Measurements from ENCODE around the gene FGF22.
"Not testable (repeated sequence)": the region's sequence is repeated elsewhere in the genome, so short reads cannot be mapped to it uniquely, and the experiment has no call there.

The FGF22 gene

DNA sequence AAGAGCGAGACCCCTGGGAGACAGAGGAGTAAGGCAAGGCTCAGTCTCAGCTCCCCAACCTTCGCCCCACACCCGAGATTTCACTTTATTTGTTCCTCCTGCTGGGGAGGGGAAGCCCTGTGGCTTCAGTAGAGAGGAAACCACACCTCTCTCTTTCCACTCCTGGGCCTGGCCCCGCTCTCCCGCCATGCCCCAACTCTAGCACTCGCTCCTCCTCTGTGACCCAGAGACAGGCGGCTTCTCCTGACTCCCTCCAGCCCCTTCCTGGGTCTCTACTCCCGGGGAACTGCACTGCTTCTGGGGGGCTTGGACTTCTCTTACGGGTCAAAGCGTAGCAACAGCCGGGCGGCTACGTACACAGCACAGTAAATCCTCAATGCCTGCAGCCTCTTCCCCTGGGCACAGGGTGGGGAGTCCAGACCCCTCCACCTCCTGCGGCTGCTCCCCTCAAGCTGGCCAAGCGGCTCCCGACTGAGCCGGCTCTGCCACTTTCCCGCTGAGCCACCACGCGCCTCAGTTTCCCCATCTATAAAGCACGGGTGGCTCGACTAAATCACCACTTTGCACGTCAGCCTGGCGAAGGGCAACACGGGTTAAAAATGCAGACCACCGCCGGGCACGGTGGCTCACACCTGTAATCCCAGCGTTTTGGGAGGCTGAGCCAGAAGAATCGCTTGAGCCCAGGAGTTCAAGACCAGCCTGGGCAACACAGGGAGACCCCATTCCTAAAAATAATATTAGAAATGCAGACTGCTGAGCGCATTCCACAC lies 21.9 kb downstream of the FGF22 start:
- DNase-seq: peak; percentile 39

DNA sequence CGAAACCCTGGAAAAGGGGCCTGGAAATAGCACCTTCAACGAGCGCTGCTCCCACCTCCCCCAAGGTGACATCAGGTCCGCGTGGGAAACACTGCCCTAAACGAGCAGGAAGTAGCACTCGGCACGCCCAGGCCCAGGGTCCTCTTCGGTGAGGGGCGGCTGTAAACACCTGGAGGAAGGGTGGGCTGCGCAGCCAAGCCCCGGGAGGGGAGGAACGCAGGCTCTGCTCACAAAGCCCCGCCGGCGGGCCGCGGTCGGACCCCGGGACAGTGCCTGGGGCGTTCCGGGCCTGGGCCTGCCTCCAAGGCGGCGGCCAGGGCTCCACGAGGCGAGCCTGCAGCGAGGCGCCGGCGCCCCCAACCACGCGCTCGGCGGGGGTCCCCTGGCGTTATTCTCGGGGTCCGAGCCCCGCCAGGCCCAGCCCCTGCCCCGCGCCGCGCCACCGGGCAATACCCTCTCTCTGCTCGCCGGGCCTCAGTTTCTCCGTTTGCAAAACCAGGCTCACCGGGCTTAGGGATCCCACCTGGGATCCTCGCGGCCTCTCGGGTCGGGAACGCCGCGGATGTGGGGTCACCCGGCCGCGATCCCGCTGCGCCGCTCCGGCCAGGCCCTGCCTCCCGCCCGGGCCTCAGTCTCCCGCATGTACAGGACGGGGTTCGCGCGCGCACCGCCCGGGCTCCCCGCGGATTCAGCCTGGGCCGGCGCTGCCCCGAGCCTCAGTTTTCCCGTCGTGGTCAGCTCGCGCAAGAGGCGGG lies 22.7 kb downstream of the FGF22 start:
- DNase-seq: peak; percentile 61

DNA sequence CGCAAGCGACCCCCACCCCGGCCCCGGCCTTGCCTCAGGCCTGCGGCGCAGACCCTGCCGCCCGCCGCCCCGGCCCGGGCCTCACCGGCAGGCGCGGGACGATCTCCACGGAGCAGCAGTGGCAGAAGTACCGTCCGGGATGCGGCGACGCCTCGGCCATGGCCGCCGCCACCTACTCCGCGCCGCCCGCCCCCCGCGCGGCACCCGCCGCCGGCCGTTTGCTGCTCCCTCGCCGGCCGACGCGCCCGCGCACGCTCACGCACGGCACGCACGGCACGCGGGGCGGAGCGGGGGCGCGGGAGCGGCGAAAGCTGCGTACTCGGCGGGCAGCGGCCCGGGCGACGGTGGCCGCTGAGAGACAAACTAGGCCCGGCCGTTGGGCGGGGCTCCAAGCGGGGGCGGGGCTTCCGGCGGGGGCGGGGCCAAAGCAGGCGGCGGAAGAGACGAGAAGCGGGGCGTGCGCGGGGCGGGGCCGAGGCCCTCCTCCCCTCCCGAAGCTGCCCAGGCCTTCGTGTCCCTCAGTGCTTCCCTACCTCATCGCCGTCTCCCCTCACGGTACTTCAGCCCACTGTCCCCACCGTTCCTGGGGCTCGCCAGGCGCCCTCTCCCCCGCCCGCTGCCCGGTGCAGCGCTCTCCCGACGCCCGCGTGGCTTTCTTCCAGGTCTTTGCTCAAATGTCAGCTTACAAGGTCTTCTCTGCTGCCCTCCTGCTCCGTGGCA lies 23.4 kb downstream of the FGF22 start, which contains the start of gene RNF126:
RNF126 (minus strand) TSS at position 253 of the 720 bp plus-strand sequence; CDS start at position 160, 93 bp downstream.
- DNase-seq: peak; percentile 98

DNA sequence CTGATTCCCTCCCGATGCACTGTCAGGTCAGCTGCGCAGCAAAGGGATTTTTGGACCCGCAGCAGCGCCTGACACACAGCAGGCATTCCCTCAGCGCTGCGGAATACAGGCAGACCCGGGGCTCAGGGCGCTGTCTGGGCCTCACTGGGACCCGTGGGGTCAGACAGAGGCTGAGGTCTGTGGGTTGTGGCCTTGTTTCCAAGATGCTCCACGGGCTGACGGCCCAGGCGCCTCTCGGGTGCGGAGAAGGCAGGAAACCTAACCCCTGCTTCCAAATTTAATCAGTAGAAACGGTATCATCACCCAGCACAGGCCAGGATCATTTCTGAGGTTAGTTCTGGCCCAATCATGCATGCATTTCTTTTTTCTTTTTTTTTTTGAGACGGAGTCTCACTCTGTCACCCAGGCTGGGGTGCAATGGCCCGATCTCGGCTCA lies 24.0 kb downstream of the FGF22 start:
- no peak for DNase-seq

DNA sequence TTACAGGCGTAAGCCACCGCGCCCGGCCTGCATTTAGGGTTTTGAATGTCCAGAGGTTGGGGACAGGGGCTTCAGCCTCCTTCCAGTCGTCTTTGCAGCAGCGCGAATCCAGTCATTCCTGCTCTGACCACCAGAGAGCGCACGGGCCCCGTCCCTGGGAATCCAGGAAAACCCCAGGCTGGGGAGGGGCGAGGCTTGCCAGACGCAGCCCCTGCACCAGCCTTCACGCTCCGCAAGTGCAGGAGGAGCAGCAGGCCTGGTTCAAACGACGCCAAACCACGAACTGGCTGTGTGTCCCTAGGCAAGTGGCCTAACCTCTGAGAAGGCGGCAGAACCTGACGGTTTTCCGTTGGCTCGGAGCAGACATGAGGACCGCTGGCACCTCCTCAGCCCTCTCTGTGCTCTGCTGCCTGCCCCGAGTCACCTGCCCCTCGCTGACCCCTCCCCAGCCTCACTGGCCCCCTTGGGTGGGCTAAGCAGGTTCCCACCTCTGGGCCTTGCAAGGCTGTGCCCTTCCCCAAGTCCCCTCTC lies 25.3 kb downstream of the FGF22 start:
- DNase-seq: peak; percentile 82

DNA sequence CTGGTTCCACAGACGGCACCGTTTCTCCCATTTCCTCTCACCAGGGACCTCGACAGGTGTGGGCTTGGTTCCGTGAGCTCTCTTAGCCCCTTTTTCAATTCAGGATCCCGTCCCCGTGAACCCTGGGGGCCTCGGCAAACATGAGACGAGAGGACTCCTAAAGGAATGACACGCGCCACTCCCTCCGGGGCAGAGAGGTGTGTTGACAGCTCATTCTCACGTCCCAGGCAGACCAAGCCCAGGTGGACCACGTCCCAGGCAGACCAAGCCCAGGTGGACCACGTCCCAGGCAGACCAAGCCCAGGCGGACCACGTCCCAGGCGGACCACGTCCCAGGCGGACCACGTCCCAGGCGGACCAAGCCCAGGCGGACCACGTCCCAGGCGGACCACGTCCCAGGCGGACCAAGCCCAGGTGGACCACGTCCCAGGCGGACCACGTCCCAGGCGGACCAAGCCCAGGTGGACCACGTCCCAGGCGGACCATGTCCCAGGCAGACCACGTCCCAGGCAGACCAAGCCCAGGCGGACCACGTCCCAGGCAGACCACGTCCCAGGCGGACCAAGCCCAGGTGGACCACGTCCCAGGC lies 27.4 kb downstream of the FGF22 start:
- DNase-seq: not testable (repeated sequence)

DNA sequence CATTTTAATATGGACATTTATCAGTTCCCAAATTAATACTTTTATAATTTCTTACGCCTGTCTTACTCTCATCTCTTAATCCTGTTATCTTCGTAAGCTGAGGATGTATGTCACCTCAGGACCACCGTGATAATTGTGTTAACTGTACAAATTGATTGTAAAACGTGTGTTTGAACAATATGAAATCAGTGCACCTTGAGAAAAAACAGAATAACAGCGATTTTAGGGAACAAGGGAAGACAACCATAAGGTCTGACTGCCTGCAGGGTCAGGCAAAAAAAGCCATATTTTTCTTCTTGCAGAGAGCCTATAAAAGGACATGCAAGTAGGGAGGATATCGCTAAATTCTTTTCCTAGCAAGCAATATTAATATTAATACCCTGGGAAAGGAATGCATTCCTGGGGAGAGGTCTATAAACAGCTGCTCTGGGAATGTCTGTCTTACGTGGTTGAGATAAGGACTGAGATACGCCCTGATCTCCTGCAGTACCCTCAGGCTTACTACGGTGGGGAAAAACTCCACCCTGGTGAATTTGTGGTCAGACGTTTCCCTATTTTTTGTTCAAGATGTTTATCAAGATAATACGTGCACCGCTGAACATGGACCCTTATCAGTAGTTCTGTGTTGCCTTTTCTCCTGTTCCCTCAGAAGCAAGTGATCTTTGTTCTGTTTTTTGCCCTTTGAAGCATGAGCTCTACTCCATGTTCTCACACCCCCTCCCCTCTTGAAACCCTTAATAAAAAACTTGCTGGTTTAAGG lies 29.2 kb downstream of the FGF22 start:
- DNase-seq: not testable (repeated sequence)

DNA sequence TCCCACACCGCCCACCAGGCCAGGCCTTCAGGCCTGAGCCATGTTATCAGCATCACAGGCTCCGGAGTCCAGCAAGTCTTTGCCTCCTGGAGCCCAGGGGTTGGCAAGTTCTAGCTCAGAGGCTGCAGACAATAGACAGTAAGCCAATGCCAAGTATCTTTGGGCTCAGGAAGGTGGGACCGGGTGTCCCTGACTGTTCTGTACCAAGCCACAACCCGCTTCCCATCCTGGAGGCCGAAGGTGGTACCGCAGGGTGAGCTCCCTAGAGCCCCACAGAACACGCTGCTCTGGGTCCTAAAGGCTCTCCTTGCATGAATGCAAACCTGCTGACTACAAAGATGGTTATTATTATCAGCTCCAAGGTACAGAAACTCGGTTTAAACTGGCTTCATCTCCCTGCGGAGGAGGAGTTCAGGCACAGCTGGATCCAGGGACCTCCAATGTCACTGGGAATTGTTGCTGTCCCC lies 31.0 kb downstream of the FGF22 start:
- no peak for DNase-seq

DNA sequence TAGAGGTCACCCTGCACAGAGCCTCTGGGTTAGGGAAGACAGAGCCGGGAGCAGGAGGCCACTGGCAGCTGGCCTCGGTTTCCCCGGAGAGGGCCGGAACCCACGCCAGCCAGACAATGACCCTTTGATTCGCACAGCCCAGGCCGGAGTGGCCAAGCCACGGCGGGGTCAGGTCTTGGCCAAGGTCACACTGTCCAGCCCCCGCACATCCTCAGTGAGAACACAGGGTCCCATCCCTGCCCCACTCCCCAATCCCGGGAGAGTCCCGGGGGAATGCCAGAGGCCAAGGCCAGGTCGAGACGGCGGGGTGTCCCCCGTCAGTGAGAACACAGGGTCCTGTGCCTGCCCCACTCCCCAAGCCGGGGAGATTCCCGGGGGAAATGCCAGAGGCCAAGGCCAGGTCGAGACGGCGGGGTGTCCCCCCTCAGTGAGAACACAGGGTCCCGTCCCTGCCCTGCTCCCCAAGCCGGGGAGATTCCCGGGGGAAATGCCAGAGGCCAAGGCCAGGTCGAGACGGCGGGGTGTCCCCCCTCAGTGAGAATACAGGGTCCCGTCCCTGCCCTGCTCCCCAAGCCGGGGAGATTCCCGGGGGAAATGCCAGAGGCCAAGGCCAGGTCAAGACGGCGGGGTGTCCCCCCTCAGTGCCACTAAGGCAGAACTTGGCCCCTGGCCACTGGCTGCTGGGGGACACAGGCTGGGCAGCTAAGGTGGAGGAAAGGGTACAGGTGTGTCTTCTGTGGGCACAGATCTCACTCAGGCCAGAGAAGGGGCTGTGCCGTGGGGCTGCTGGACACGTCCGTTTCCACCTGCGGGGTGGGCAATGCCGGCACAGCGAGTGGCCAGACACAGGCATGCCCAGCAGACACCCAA lies 34.8 kb downstream of the FGF22 start:
- no peak for DNase-seq

DNA sequence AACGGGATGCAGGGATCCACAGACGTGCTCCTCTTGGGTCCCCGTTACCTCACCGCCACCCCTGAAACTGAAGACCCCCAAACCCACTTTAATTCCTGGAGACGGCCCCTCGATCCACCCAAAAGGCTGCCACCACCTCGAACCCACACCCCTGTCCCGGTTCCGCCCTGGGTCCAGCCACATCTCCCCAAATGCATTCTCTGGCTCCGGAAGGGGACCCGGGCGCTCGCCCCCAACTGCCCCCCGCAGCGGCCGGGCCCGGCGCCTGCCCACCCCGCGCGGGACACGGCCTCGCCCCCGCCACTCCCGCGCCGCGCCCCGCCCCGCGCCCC lies 36.3 kb downstream of the FGF22 start:
- DNase-seq: no peak

DNA sequence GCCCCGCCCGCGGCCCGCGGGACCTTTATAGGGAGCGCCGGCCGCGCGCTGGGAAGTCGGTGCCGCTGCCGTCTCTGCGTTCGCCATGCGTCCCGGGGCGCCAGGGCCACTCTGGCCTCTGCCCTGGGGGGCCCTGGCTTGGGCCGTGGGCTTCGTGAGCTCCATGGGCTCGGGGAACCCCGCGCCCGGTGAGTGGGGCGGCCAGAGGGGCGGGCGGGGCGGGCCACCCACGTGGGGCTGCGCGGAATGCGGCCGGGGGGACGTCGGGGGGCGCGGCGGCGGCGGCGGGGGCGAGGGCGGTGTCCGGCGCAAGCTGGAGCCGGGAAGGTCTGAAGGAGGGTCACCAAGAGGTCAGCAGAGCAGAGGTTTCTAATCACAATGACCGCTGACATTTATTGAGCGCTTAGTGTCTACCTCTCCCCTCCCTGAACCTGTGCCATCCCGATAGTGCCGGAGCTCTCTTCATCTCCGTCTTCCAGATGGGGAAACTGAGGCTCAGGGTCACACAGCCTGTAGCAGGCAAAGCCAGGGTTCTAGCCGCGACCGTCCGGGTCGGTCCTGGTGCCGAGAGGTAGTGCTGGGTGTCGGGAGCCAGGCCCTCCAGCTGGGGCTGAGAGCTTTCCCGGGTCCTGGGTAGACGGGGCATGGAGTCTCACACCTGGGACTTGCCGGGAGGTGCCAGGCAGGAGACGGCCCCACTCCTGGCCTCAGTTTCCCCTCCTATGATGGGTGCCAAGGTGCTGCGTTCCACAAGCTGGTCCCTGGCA lies 36.8 kb downstream of the FGF22 start, which contains the start of gene FSTL3:
FSTL3 (plus strand) TSS at position 54 of the 767 bp plus-strand sequence; CDS start at position 86, 32 bp downstream.
- DNase-seq: no peak

DNA sequence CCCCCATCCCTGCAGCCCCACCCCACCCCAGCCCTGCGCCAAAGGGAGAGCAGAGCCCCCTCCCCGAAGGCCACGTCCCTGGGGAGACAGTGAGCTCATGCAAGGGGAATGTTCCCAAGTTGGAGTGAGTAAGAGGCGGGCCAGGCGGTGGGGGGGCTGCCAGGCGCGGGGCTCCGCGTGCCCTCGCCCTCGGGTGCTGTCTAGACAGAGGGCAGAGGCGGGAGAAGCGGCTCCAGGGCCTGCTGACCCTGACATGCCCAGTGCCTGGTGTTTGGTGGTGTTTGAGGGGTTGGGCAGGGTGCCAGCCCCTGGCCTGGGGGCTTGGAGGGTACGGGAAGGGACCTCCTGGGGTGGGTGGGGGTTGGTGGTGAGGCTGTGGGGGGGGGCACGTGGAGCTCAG lies 37.5 kb downstream of the FGF22 start:
- no peak for DNase-seq

DNA sequence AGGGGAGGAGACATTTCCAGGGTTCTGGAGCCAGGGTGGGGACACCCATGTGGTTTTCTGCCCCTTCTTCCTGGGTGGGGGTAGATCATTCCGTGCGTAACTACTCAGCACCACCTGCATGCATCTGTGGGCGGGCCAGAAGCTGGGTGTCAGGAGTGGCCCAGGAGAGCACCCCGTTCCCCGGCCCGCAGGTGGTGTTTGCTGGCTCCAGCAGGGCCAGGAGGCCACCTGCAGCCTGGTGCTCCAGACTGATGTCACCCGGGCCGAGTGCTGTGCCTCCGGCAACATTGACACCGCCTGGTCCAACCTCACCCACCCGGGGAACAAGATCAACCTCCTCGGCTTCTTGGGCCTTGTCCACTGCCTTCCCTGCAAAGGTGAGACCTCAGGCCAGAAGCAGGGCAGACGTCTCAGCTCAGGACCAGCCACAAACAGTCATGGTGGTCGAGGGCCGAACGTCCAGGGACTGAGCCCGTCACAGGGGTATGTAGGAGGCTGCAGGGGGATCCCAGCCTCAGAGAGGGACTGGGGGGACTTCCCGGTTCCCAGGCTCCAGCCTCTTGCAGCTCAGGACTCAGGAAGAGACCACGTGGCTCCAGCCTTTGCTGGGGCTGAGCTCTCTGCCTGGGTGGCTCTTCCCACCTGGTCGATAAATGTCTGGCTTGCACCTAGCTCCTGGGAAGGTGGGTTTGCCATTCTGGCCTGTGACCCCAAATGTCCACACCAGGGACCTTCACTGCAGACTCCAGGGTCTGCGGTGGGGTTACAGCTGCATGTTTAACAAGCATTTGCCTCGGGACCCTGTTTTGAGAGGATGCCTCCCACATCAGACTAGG lies 38.1 kb downstream of the FGF22 start:
- DNase-seq: no peak

DNA sequence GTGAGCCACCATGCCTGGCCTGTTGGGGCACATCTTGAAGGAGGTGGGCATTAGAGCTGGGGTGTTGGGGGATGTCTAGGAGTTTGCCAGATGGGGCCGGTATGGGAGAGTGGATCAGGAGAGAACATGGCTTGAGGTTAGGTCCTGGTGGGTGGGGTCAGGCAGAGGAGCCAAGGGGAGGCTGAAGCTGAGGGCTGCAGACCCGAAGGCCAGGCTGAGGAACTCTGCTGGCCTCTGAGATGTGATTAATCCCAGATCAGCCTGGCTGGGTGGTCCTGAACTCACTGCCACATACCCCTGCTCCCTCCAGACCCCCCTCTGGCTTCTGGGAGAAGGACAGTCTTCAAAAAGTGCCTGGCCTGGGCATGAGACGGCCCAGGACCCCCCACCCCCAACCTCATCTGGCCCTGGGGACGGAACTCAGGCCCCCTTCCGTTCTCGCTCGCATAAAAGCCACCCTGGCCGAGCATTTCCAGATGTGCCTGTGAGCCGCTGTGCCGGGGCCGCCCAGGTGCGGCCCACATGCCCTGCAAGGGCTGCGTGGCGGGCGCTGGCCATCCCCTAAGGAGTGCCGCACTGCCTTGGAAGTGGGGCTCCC lies 39.2 kb downstream of the FGF22 start:
- DNase-seq: no peak

DNA sequence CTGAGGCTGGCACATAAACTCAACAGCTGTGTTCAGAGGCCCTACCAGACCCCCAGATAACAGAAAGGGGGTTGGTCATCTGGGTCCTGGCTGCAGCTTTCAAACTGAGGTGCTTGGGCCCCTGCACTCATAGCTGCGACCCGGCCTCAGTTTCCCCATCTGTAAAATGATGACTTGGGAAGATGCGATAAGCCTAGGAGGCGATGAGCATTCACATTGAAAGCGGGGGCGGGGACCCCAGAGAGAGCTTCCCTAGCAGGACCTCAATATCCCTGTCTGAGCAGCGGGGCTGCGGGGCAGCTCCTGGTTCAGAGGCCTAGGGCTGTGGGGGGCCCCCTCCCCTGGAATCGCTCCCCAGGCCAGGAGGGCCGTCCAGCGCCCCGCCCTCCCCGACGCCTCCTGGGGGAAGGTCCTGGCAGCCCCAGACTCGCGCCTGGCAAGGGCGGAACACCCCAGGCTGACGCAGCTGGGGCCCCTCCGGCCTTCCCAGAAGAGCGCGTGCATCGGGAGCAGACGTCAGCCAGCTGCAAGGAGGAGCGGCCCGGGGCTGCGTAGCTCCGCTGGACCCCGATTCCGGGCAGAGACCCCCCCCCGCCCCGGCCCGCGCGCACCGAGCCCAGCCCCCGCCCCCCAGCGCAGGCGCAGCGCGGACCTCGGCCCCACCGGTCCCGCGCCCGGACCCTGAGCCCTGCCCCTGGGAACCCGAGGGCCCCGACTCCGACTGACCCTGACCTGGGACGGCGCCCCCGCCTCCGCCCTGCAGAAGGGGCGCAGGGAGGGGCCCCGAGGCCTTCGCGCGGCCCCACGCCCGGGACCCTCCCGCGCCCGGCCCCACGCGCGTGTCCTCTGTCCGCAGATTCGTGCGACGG lies 40.0 kb downstream of the FGF22 start:
- peak; percentile 80 for DNase-seq

DNA sequence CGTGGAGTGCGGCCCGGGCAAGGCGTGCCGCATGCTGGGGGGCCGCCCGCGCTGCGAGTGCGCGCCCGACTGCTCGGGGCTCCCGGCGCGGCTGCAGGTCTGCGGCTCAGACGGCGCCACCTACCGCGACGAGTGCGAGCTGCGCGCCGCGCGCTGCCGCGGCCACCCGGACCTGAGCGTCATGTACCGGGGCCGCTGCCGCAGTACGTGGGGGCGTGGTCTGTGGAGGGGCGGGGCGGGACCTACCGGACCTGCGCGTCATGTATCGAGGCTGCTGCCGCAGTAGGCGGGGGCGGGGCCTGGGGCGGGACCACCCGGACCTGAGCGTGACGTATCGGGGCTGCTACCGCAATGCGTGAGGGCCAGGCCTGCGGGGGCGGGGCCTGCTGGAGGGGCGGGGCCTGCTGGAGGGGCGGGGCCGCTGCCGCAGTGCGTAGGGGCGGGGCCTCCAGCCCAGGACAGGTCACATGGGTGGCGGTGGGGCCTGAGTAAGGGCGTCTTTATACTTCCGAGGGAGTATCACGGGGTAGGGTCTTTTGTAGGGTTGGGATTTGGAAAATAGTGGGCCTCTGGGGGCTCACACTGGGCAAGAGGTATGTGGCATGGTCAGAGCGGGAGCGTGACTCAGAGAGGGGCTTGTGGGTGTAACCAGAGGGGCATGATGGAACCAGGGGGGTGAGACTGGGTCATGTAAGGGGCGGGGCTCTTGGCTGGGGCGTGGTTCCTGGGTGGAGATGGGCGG lies 40.8 kb downstream of the FGF22 start:
- peak; percentile 99 for DNase-seq

Data from suppressor macrophage treated with lipopolysaccharide for 4 hours (primary cell).